T-cell (primary cell): Measurements from ENCODE around the gene C2orf80. TPM values are rescaled to one million over a fixed set of nuclear protein-coding genes. Genes with fewer than 3 reads are reported as not detected.
"Not testable (repeated sequence)": the region's sequence is repeated elsewhere in the genome, so short reads cannot be mapped to it uniquely, and the experiment has no call there.

Source experiments
- ATAC-seq, 4 experiments: fragments of 200-7000 bp in 3 of 4; fragments of 150-1000 bp in 1 of 4; cut with Tn5 transposase; replicated peaks in 1 of 4; 1 replicate in 3 of 4; 2 replicates in 1 of 4; pipeline ENCODE4 v1.10.0; 2021; ENCODE audit warnings: moderate library complexity in 3 of 4, mild to moderate bottlenecking in 2 of 4, moderate number of reproducible peaks in 1 of 4
- CTCF ChIA-PET, 2 donors: fragments of 300-600 bp; sonication (Branson Sonifier 250); formaldehyde crosslinking; loops; one replicate each; lab custom pipeline; 2022; ENCODE audit warnings: antibody characterized with exemption in 2 of 2; lab: Charles Lee
- POLR2A ChIA-PET, 2 donors: fragments of 300-600 bp; sonication (Branson Sonifier 250); formaldehyde crosslinking; loops; one replicate each; lab custom pipeline; 2022; ENCODE audit warnings: antibody characterized with exemption in 2 of 2; lab: Charles Lee
- DNase-seq, 35 experiments: peaks; one replicate each; pipeline versions ENCODE4 v3.0.0 to v3.0.0-alpha.2; 2013 to 2023
- H3K27ac ChIP-seq: one replicate; pipeline ENCODE4 v1.5.1; 2013; ENCODE audit warnings: low read length
- H3K27me3 ChIP-seq, 2 experiments: replicated peaks in 1 of 2; 1 replicate in 1 of 2; 2 replicates in 1 of 2; pipeline versions ENCODE4 v1.6.1 to v1.7.0; 2013; ENCODE audit warnings: low read length in 1 of 2, mixed read lengths in 1 of 2; ENCODE audit not compliant: control insufficient read depth in 2 of 2, insufficient read depth in 2 of 2; ENCODE audit errors: extremely low read depth in 1 of 2
- H3K36me3 ChIP-seq, 2 donors: 1 replicate in 1 of 2; 2 replicates in 1 of 2; pipeline versions ENCODE4 v1.6.1 to v1.7.0; 2013; ENCODE audit warnings: low read length in 1 of 2; ENCODE audit not compliant: control insufficient read depth in 2 of 2, insufficient read depth in 1 of 2; ENCODE audit errors: extremely low read depth in 1 of 2
- H3K4me1 ChIP-seq, 2 experiments: 1 replicate in 1 of 2; 2 replicates in 1 of 2; pipeline versions ENCODE4 v1.6.1 to v1.7.0; 2013; ENCODE audit warnings: low read length in 2 of 2, mixed read lengths in 1 of 2; ENCODE audit not compliant: insufficient read depth in 2 of 2, control insufficient read depth in 1 of 2; ENCODE audit errors: extremely low read depth in 1 of 2
- H3K4me3 ChIP-seq, 2 donors: 1 replicate in 1 of 2; 2 replicates in 1 of 2; pipeline versions ENCODE4 v1.5.1 to v1.7.0; 2013; ENCODE audit warnings: mild to moderate bottlenecking in 2 of 2, low read length in 1 of 2, moderate library complexity in 1 of 2; ENCODE audit not compliant: control insufficient read depth in 1 of 2; ENCODE audit errors: extremely low read depth in 1 of 2
- H3K9me3 ChIP-seq: 2 replicates; pipeline ENCODE4 v1.7.0; 2013
- H3K27ac Mint-ChIP-seq, 2 donors: one replicate each; pipeline ENCODE4 v1.8.0; 2020 to 2021; ENCODE audit warnings: mild to moderate bottlenecking in 2 of 2, mixed read lengths in 2 of 2
- H3K27me3 Mint-ChIP-seq, 2 donors: one replicate each; pipeline ENCODE4 v1.8.0; 2021 to 2022; ENCODE audit warnings: mixed read lengths in 2 of 2
- H3K36me3 Mint-ChIP-seq: one replicate; pipeline ENCODE4 v1.8.0; 2021; ENCODE audit warnings: mixed read lengths
- H3K4me1 Mint-ChIP-seq, 3 donors: one replicate each; pipeline ENCODE4 v1.8.0; 2020 to 2022; ENCODE audit warnings: mixed read lengths in 3 of 3, mild to moderate bottlenecking in 1 of 3
- H3K4me3 Mint-ChIP-seq, 3 donors: one replicate each; pipeline ENCODE4 v1.8.0; 2020 to 2022; ENCODE audit warnings: mild to moderate bottlenecking in 3 of 3, mixed read lengths in 3 of 3, moderate library complexity in 3 of 3
- H3K9me3 Mint-ChIP-seq, 3 donors: one replicate each; pipeline ENCODE4 v1.8.0; 2020 to 2022; ENCODE audit warnings: mixed read lengths in 3 of 3
- WGBS: methylation state at CpG from one replicate; pipeline ENCODE4 v1.1.5; 2013; ENCODE audit warnings: missing lambda C conversion rate; ENCODE audit not compliant: insufficient coverage; 5-methylcytosine and 5-hydroxymethylcytosine counted together
- total RNA-seq, 35 experiments: library from RNA in 6 of 35; stranded (reverse) in 6 of 35; fragments of 120-200 nt in 1 of 35; gene quantifications; one replicate each; pipeline versions ENCODE4 v1.2.1 to v1.2.4 and lab custom pipeline; 2013 to 2026

The C2orf80 gene
- total RNA-seq, 5 donors from 2014 or later (not counting 1 experiment from before 2014, with no cell fraction given), result not detected

DNA sequence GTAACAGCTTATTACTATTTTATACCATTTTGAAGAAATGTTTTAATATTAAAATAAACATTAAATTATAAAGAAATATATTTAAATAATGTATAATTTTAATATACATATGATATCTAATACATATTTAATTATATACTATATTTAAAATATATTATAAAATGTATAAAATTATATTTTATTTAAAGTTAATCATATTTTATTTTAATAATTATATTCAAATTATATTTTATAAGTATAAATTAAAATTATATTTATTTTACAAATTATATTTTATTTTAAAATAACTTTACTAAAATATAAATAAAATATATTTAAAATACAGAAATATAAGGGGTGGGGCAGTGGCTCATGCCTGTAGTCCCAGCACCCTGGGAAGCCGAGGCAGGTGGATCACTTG lies 67.6 kb downstream of the C2orf80 start:
- CTCF ChIA-PET, result interaction anchor here in 1 of 2 donors (0.6 kb wide), 1 partner anchor 330 kb away, joined by 16 read pairs; no protein-coding TSS in a partner anchor

DNA sequence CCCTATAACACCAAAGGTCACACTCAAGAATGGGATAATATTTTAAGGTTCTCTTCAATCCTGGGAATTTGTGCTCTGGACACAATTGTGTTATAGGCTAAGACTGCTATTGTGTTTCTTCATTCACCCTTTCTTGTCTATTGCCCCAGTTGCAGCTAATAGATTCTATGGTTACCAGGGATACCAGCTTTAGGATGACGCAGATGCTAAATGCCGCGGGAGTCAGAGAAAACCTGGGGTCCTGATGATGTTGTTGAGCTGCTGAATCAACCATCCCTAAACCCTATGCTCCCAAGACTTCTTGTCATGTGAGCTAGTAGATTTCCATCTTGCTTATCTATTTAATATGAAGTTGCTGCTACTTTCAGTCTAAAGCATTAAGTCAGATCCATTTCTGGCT lies 70.9 kb downstream of the C2orf80 start:
- Histone ChIP-seq H3K27ac (no peak overlapping the region), H3K27me3 (peaks cover 0 to 5% of the 10 kb centered on the region in 2 experiments), H3K4me1 (no peaks in the 10 kb centered on the region), H3K36me3 (no peaks in the 10 kb centered on the region), H3K9me3 (no peaks in the 10 kb centered on the region), H3K4me3 (no peak overlapping the region)
- no CpG with 5 or more reads among the region's 3 CpGs for WGBS
- Mint-ChIP-seq H3K9me3 (no peaks in the 10 kb centered on the region), H3K36me3 (no peaks in the 10 kb centered on the region), H3K4me3 (no peak overlapping the region), H3K27me3 (peaks cover 7 to 8% of the 10 kb centered on the region in 2 donors), H3K27ac (no peak overlapping the region), H3K4me1 (peaks cover 1 to 4% (median 3%) of the 10 kb centered on the region in 3 donors)
- DNase-seq (no peak), ATAC-seq (no peak)
- ChIA-PET CTCF (no interaction called here), POLR2A (no interaction called here)

More for the DNA sequence above, 67.6 kb downstream of the C2orf80 start:
- Histone ChIP-seq H3K27me3 (peaks cover 0 to 12% of the 10 kb centered on the region in 2 experiments), H3K4me1 (no peaks in the 10 kb centered on the region), H3K36me3 (no peaks in the 10 kb centered on the region), H3K4me3 (no peak overlapping the region), H3K9me3 (no peaks in the 10 kb centered on the region), H3K27ac (no peak overlapping the region)
- Mint-ChIP-seq H3K9me3 (peaks cover 0 to 2% (median 0%) of the 10 kb centered on the region in 3 donors), H3K36me3 (no peaks in the 10 kb centered on the region), H3K27ac (no peak overlapping the region), H3K4me3 (no peak overlapping the region), H3K27me3 (peaks cover 21 to 28% of the 10 kb centered on the region in 2 donors), H3K4me1 (peaks cover 6 to 15% (median 8%) of the 10 kb centered on the region in 3 donors)
- 83% methylated on average over 1 of the region's 1 CpG for WGBS
- DNase-seq (no peak), ATAC-seq (no peak)
- POLR2A ChIA-PET, result no interaction called here

DNA sequence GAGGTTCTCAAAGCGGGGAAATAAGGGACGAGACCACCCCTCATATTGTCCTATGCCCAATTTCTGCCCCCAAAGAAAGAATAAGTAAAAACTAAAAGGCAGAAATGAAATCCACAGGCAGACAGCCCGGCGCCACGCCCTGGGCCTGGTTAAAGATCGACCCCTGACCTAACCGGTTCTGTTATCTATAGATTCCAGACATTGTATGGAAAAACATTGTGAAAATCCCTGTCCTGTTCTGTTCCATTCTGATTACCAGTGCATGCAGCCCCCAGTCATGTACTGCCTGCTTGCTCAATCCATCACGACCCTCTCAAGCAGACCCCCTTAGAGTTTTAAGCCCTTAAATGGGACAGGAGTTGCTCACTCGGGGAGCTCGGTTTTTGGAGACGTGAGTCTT lies 72.4 kb downstream of the C2orf80 start:
- H3K9me3 ChIP-seq, H3K4me1 ChIP-seq, H3K4me1 Mint-ChIP-seq, H3K27me3 ChIP-seq, H3K9me3 Mint-ChIP-seq, CTCF ChIA-PET, H3K27ac Mint-ChIP-seq, H3K4me3 ChIP-seq, H3K27ac ChIP-seq, POLR2A ChIA-PET, H3K36me3 ChIP-seq, ATAC-seq, H3K4me3 Mint-ChIP-seq, H3K36me3 Mint-ChIP-seq, H3K27me3 Mint-ChIP-seq, DNase-seq: not testable (repeated sequence)
- 88% methylated on average over 7 of the region's 11 CpGs for WGBS

Other genes with a start within 250 kb of the C2orf80 start
- gene PLEKHM3, start 164.5 kb downstream of the C2orf80 start, total RNA-seq, result 10 to 100 TPM; 12.3 to 18.1 (median 13.9) TPM
- gene CRYGD, start 65.5 kb downstream of the C2orf80 start, total RNA-seq, result not detected
- not detected for gene CRYGC, start 60.2 kb downstream of the C2orf80 start, total RNA-seq
- gene CRYGB, start 43.9 kb downstream of the C2orf80 start, total RNA-seq, result not detected
- gene CRYGA, start 26.4 kb downstream of the C2orf80 start, total RNA-seq, result not detected
- gene IDH1, start 65.0 kb upstream of the C2orf80 start, total RNA-seq, result 10 to 100 TPM in 3 of 5 donors, 1 to 10 TPM in 2; 5.1 to 22.9 (median 22.2) TPM
- 10 to 100 TPM; 35.3 to 42.6 (median 38.6) TPM for gene PIKFYVE, start 76.2 kb upstream of the C2orf80 start, total RNA-seq
- under 1 TPM in 1 of 5 donors, not detected in 4; 0.20 TPM for gene PTH2R, start 216.8 kb upstream of the C2orf80 start, total RNA-seq